Measurements from ENCODE around the gene UBE2Q1.

UBE2Q1 gene

DNA sequence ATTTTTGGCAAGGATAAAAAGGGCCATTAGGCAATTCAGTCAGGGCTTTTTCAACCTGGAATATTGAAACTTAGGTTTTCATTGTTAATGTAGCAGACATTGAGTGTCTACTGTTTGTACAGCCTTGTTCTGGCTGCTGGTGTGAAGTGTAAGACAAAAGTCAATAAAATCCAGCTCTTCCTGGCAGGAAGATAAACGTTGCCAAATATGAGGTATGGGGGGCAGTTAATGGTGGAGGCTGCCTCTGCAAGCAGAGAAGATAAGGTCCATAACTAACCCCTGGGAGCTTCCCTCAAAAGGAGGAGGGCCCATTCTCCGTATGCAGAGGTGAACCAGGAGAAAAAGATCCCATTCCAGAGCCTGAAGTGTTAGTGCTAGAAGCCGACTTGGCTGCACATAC is 36.8 kb downstream of the UBE2Q1 start:
- Mint-ChIP-seq H3K4me1 (ENCODE audit: low read depth) (peaks cover 3% of the 10 kb centered on the region), H3K36me3 (ENCODE audit: low read depth) (no peaks in the 10 kb centered on the region), H3K27me3 (peaks cover 7% of the 10 kb centered on the region), H3K9me3 (no peaks in the 10 kb centered on the region), H3K27ac (no peak overlapping the region), H3K4me3 (no peak overlapping the region)
- no peak for DNase-seq

- H3K4me1 Mint-ChIP-seq (ENCODE audit: low read depth), result peaks cover 3% of the 10 kb centered on the region
- peaks cover 7% of the 10 kb centered on the region for H3K27me3 Mint-ChIP-seq
These were observed 38.1 kb downstream of the UBE2Q1 start for GRCh38 chr1:154520333-154520732.

GRCh38 chr1:154519591-154519991 is 38.9 kb downstream of the UBE2Q1 start:
- H3K4me1 Mint-ChIP-seq (ENCODE audit: low read depth), result peaks cover 3% of the 10 kb centered on the region
- H3K27ac Mint-ChIP-seq, result no peak overlapping the region
- DNase-seq, result no peak
- no peaks in the 10 kb centered on the region for H3K9me3 Mint-ChIP-seq
- H3K27me3 Mint-ChIP-seq, result peaks cover 7% of the 10 kb centered on the region
- no peaks in the 10 kb centered on the region for H3K36me3 Mint-ChIP-seq (ENCODE audit: low read depth)
- H3K4me3 Mint-ChIP-seq, result no peak overlapping the region

More at GRCh38 chr1:154520333-154520732, 38.1 kb downstream of the UBE2Q1 start:
- no peak for DNase-seq
- Mint-ChIP-seq H3K4me3 (no peak overlapping the region), H3K36me3 (ENCODE audit: low read depth) (no peaks in the 10 kb centered on the region), H3K9me3 (no peaks in the 10 kb centered on the region), H3K27ac (no peak overlapping the region)

DNA sequence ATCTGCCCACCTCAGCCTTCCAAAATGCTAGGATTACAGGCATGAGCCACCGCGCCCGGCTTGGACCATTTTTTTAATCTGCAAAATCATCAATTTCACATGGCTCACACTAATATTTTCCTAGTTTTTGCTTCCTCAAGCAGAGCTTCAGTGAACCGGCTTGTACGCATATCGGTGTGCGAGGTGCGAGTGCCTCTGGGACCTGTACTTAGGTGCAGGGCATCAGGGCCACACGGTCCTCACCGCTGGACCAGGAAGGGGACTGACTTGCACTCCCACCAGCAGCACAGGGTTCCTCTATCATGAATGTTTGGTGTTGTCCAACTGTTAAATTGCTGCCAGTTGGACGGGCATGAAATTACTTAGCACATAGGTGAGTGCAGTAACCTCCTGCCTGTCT is 40.8 kb downstream of the UBE2Q1 start:
- Mint-ChIP-seq H3K27me3 (peaks cover 6% of the 10 kb centered on the region), H3K4me3 (no peak overlapping the region), H3K4me1 (ENCODE audit: low read depth) (peaks cover 3% of the 10 kb centered on the region), H3K27ac (no peak overlapping the region), H3K9me3 (no peaks in the 10 kb centered on the region), H3K36me3 (ENCODE audit: low read depth) (no peaks in the 10 kb centered on the region)
- DNase-seq, result no peak

- no peaks in the 10 kb centered on the region for H3K9me3 Mint-ChIP-seq
- H3K36me3 Mint-ChIP-seq (ENCODE audit: low read depth), result no peaks in the 10 kb centered on the region
- no peak overlapping the region for H3K27ac Mint-ChIP-seq
- no peak overlapping the region for H3K4me3 Mint-ChIP-seq
- DNase-seq, result no peak
- H3K4me1 Mint-ChIP-seq (ENCODE audit: low read depth), result no peaks in the 10 kb centered on the region
- H3K27me3 Mint-ChIP-seq, result peaks cover 15% of the 10 kb centered on the region
These were observed 44.4 kb downstream of the UBE2Q1 start for GRCh38 chr1:154514066-154514553.

GRCh38 chr1:154512760-154513159 is 45.7 kb downstream of the UBE2Q1 start:
- Mint-ChIP-seq H3K4me1 (ENCODE audit: low read depth) (no peaks in the 10 kb centered on the region), H3K27ac (no peak overlapping the region), H3K4me3 (no peak overlapping the region), H3K9me3 (no peaks in the 10 kb centered on the region), H3K27me3 (peaks cover 23% of the 10 kb centered on the region), H3K36me3 (ENCODE audit: low read depth) (no peaks in the 10 kb centered on the region)
- DNase-seq, result no peak

DNA sequence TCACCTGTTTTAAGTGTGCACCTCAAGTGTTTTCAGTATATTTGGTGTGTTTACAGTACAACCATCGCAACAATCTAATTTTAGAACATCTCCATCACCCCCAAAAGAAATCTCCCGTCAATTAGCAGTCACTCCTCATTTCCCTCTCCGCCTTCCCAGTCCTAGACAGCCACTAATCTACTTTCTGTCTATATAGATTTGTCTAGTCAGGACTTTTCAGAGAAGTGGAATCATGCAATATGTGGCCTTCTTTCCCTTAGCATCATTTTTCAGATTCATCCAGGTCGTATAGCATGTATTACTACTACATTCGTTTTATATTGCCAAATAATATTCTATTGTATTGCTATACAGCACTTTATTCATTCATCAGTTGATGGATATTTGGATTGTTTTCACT is 54.6 kb downstream of the UBE2Q1 start:
- Mint-ChIP-seq H3K27ac (no peak overlapping the region), H3K4me1 (ENCODE audit: low read depth) (peaks cover 15% of the 10 kb centered on the region), H3K9me3 (no peaks in the 10 kb centered on the region), H3K36me3 (ENCODE audit: low read depth) (no peaks in the 10 kb centered on the region), H3K4me3 (no peak overlapping the region), H3K27me3 (peaks cover 84% of the 10 kb centered on the region)
- DNase-seq, result no peak

DNA sequence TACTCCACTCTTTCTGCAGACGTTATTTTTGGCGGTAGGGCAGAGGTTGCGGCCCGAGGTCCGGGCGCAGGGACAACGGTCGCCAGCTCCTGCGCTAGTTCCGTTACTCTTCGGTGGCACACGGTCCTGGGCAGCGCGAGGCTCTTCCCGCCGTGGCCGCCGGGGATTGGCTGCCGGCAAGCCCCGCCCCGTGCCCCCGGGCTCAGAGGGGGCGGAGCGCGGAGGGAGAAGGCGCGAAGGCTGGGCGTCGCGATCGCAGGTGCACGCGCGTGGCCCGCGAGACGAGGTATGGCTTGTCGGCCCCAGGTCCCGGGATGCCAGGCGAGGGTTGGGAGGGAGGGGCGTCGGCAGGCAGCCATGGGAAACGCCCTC is 55.7 kb downstream of the UBE2Q1 start:
- no peaks in the 10 kb centered on the region for H3K9me3 Mint-ChIP-seq
- peaks cover 20% of the 10 kb centered on the region for H3K4me1 Mint-ChIP-seq (ENCODE audit: low read depth)
- no peak overlapping the region for H3K27ac Mint-ChIP-seq
- H3K36me3 Mint-ChIP-seq (ENCODE audit: low read depth), result no peaks in the 10 kb centered on the region
- peak overlapping the region; percentile 43 for H3K4me3 Mint-ChIP-seq
- H3K27me3 Mint-ChIP-seq, result peaks cover 78% of the 10 kb centered on the region
- no peak for DNase-seq

DNA sequence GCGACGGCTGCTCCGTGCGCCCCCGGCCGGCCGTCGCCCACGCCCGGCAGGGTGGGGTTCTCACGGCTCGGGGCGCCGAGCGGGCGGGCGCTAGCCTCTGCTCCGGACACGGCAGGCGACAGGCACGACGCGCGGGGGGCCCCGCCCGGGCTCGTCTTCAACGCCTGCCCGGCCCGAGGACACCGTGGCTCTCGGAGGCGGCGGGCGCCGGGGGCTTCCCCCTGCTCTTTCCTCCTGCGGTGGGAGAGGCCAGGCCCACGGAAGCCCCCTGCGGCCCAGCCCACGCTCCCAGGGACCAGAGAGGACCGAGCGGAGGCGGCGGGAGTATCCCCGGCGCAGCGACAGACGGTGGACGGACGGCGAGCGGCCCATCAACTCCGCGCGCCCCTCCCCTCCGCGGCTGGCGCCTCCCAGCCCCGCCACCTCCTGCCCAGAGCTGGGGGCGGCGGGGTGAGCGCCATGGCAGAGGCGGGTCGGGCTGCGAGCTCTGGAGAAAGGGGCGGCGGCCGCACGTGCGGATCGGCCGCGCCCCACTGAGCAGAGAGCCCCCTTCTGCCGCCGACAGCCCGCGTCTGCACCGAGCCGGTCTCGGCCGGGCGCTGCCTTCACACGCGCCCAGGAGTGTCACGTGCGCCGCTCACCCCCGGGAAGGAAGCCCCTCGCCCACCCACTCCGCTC is 56.3 kb downstream of the UBE2Q1 start, which contains the start of the genes SHE and TDRD10:
Gene SHE, minus strand, starts transcription at position 347 of the 678 bp plus-strand sequence. CDS start 386 bp downstream, outside the sequence.
Gene TDRD10, plus strand, starts transcription at position 154 of the 678 bp plus-strand sequence. CDS start 4,685 bp downstream, outside the sequence.
- no peaks in the 10 kb centered on the region for H3K9me3 Mint-ChIP-seq
- H3K4me3 Mint-ChIP-seq, result peak within 1 kb of the TSS; percentile 43
- peak; percentile 50 for DNase-seq
- H3K27me3 Mint-ChIP-seq, result peaks cover 73% of the 10 kb centered on the region
- H3K27ac Mint-ChIP-seq, result no peak within 1 kb of the TSS
- no peaks in the 10 kb centered on the region for H3K36me3 Mint-ChIP-seq (ENCODE audit: low read depth)
- peaks cover 23% of the 10 kb centered on the region for H3K4me1 Mint-ChIP-seq (ENCODE audit: low read depth)

DNA sequence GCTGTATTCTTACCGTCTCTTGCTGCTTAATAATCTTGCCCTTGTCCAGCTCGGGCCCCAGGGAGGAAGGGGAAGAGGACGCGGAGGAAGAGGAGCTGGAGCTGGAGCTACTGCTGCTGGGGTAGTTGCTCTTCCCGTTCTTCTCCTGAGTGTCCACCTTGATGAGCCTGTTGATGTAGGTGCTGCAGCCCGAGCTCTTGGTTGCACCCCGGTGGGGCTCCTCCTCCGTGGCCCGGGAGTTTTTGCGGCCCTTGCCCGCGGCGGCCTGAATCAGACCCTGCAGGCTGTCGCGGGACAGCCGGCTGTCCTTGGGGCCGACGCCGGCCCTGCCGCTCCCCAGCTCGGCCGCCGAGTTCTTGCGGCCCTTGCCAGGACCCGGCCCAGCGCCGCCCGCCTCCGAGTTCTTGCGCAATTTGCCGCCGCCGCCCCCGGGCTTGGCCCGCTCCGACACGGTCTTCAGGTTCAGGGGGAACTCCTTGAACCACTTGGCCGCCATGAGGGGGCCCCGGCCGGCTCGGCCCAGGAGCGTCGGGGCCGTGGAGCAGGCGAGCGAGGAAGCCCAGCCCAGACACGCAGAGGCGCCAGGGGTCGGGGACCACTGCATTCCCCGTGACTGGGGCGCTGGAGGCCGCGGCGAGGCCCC is 56.9 kb downstream of the UBE2Q1 start:
- DNase-seq, result peak; percentile 36
- no peaks in the 10 kb centered on the region for H3K36me3 Mint-ChIP-seq (ENCODE audit: low read depth)
- no peak overlapping the region for H3K27ac Mint-ChIP-seq
- H3K4me3 Mint-ChIP-seq, result no peak overlapping the region
- H3K4me1 Mint-ChIP-seq (ENCODE audit: low read depth), result peaks cover 29% of the 10 kb centered on the region
- H3K27me3 Mint-ChIP-seq, result peaks cover 66% of the 10 kb centered on the region
- H3K9me3 Mint-ChIP-seq, result no peaks in the 10 kb centered on the region

DNA sequence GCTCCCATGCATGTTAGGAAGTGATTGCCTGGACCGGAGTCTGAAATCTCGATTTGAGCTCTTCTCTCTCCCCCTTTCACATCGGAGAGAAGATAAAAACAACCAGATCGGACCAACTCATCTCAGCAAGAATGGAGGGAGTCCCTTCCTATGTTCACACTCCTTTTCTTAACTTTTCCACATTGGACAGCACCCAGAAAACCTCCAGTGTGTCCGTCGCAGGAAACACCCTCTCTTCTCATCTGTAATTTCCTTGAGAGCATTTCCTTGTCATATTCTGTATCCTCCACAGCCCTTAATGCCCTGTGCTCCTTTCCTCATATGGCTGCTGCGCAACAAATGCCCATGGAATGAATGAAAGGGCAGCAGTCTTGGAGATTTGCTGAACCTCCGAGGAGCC is 57.9 kb downstream of the UBE2Q1 start:
- DNase-seq, result no peak
- H3K27ac Mint-ChIP-seq, result no peak overlapping the region
- H3K9me3 Mint-ChIP-seq, result no peaks in the 10 kb centered on the region
- H3K27me3 Mint-ChIP-seq, result peaks cover 56% of the 10 kb centered on the region
- H3K4me3 Mint-ChIP-seq, result no peak overlapping the region
- H3K4me1 Mint-ChIP-seq (ENCODE audit: low read depth), result peaks cover 36% of the 10 kb centered on the region
- H3K36me3 Mint-ChIP-seq (ENCODE audit: low read depth), result no peaks in the 10 kb centered on the region

DNA sequence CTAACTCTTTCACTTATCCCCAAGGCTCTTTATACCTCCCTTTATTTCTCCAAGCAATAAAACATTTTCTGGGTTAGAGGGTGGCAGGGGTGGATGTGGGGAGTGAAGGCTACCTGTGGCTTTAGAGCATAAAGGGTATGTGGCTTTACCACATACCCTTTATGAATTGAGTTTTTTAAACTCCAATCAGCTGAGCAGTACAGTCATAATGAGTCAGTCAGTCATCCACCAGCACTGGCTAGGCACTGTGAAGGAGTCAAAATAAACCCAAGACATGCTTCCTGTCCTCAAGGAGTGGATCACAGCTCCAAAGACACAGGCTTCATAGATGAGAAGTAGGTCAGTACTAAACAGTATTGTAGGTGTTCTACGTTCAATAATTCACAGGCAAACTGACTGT is 59.0 kb downstream of the UBE2Q1 start:
- no peak overlapping the region for H3K4me3 Mint-ChIP-seq
- peaks cover 48% of the 10 kb centered on the region for H3K27me3 Mint-ChIP-seq
- no peak for DNase-seq
- no peak overlapping the region for H3K27ac Mint-ChIP-seq
- peaks cover 38% of the 10 kb centered on the region for H3K4me1 Mint-ChIP-seq (ENCODE audit: low read depth)
- no peaks in the 10 kb centered on the region for H3K9me3 Mint-ChIP-seq
- H3K36me3 Mint-ChIP-seq (ENCODE audit: low read depth), result no peaks in the 10 kb centered on the region

Measured in activated T-cell treated with anti-CD3 and anti-CD28 coated beads, Interleukin-2, amount 50 U/mL, for 24 hours (primary cell).